Stimulated activated CD4-positive, alpha-beta T cell treated with anti-CD3 and anti-CD28 coated beads, TNF-alpha, amount 100 ng/mL, for 48 hours (primary cell): Measurements from ENCODE around the gene STK32C.
"Not testable (repeated sequence)": the region's sequence is repeated elsewhere in the genome, so short reads cannot be mapped to it uniquely, and the experiment has no call there.

Source experiments
- DNase-seq, 3 donors: peaks; one replicate each; pipeline ENCODE4 v3.0.0-alpha.2; 2020; ENCODE audit warnings: low read depth in 3 of 3

Gene STK32C

GRCh38 chr10:132302421-132303310 lies 5.1 kb downstream of the STK32C start:
- DNase-seq = no peak

DNA sequence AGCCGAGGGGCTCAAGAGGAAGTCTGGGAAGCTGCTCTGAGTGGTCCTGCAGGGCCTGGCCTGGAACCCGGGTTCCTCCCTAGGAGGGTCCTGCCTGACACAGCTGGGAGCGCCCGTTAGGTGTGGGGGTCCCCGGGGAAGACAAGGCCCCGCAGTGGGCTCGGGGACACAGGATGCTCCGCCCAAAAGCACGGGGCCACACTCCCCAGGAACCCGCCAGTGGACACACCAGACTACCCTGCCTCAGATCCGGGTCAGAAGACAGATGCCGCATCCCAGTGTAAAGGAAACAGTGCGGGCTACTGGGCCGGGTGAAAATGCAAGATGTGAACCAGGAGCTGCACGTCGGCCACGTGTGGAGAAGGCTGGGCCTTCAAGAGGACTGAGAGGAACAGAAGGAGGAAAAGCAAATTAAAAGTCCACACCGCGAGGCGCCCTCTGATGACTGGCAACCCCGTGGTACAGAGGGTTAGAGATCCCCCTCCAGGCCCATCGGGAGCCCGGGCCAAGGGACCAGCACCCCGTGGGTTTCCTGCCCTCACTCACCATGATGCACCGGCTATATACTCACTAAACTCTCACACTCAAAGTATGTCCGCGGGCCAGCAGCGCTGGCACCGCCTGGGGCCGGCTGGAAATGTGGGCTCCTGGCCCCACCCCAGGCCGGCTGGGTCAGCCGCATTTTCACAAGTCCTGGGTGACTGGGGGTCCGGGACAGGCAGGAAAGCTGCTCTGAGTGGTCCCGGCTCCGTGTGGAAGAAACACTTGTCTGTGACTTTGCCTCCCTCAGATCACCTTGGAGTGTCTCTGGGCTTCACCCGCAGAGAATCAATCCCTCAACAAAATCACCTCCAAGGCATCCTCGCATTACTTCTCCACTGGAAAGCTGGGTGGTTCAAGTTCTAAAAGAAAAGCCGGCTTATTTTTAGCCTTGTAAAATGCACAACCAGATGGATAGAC lies 6.1 kb downstream of the STK32C start:
- DNase-seq = no peak

GRCh38 chr10:132300582-132300981 lies 7.2 kb downstream of the STK32C start:
- no peak for DNase-seq

DNA sequence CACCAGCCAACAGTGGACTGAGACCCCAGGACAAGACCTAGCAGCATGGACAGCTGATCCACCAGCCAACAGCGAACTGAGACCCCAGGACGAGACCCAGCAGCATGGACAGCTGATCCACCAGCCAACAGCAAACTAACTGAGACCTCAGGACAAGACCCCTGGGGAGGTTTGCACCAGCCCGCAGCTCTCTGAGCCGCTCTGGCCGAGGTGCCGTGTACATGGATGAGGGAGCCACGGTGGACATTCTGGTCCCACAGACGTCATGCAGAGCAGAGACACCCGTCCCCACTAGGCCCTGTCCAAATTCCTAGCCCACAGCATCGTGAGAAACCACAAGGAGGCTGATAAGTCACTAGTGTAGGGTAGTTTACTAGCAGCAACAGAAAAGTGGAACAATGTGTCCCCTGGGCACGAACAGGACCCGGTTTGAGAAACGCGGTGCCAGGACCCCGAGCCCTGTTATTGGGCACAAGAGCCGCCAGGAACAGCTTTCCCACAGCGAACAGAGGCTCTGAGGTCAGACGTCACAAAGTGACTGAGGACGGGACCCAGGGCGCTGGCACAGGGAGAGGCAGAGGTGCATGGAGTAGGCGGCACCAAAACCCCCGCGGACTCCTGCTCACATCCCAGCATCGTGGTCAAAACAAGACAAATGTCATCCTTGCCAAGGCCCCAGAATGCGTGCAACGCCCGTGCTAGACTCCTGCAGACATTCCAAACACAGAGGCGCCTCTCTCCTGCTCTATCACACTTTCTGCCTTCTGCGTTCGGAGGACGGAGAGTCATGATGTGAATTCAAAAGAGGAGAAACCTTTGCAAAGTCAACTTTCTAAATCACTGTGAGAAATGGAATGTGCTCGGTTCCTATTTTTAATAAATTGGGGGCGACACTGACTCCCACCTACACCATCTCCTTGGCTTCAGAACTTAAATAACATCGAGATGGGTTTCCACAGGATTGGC lies 8.1 kb downstream of the STK32C start:
- no peak for DNase-seq

DNA sequence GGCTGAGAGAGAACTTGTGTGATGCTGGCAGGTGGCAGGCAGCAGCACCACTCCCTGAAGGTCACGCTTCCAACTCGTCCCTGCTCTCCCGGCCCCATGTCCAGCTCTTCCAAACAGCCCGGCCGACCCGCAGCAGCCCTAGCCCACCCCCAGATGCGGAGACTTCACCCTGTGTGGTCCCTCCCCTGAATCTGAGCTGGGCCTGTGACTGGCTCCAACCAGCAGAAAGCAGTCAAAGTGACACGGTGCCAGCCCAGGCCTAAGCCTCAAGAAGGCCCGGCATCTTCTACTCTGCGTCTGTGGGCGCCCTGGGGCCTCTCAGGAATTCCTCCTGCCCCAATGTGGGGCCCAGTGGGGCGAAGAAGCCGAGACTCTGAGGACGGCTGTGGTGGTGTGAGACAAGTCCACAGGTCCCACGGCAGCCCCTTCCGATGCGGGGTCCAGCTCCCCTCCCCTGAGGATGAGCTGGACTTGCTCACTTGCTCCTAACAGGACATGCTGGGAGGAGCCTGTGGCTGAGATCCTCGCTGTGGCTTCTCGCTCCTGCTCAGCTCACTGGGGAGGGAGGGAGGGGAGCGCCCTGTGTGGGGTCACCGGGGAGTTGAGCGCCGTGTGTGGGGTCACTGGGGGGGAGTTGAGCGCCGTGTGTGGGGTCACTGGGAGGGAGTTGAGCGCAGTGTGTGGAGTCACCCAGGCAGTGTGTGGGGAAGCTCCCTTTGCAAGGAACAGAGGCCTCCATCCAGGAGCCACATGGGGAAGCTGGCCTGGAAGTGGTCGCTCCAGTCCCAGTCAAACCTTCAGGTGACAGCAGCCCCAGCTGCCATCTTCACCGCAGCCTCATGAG lies 9.5 kb downstream of the STK32C start:
- DNase-seq = no peak

GRCh38 chr10:132297526-132297925 lies 10.2 kb downstream of the STK32C start:
- no peak for DNase-seq

DNA sequence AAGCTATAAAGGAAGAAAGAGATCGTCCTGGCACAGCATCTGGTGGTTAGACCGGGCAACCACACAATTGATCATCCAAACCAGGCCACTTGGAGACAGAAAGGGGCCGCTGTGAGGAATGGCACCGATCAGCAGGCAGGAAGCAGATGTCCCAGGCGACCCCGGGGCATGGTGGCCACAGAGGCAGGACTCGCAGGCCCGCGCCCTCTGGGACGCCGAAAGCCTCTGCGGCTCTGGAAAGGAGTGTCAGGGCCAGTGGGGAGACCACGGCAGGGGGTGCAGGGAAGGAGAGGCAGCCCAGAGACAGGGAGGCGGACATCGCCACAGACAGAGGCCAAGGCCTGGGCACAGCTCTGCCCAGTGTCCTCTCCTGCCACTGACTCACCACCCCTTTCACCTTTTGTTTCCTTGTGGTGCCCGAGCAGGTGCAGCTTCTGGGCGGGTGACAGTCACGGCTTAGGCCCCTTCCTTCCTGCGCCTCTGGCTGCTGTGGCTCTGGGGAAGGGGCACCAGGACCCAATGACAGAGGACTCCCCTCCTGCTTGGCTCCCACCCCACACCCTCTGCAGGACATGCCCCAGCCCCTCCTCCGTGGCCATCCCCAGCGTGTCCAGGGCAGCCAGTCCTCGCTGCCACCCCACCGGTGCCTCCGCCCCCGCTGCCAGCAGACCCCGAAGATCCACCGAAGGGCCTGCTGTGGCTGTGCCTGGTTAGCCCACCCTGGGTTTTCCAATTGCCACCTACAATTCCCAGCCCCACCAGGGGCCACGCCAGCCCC lies 10.9 kb downstream of the STK32C start:
- DNase-seq = no peak

DNA sequence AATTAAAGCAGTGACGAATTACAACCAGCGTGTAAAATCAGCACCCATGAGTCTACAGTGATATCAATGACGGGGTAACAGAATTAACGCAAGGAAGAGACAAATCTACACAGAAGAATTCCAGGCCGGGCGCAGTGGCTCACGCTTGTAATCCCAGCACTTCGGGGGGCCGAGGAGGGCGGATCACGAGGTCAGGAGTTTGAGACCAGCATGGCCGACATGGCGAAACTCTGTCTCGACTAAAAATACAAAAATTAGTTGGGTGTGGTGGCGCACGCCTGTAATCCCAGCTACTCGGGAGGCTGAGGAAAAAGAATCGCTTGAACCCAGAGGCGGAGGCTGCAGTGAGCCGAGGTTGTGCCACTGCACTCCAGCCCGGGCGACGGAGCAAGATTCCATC lies 12.3 kb downstream of the STK32C start:
- DNase-seq = not testable (repeated sequence)

DNA sequence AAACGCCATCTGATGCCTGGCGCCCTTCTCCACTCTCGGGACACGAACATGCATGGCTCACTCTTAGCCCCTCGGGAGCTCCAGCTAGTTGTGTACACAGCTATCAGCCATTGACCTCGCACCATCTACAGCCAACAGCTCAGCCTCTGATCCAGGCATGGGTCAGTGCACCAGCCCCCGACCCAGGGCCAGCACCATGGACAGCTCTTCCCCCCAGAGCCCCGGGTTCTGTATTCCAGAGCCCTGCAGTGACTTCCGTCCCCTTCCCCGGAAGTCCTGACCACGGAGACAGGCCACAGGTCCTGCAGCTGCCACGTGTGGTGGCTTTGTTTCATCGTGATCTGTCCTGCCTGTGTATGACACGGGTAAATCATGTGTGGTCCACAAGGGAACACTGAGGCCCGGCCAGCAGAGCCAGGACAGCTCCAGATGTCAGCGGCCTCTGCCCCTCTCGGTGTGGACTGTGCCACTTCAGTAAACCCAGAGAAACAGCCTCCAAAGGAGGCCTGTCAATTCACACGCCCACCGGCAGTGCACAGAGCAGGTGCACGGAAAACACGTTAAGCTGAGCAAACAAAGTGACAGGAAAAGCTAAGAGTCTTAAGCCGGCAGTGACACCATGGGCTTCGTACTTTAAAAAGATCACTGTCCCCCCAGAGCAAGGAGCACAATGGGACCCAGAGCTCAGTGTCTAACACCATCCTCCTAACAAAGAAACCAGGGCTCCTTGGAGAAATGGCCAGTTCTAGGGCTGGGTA lies 13.0 kb downstream of the STK32C start:
- no peak for DNase-seq

DNA sequence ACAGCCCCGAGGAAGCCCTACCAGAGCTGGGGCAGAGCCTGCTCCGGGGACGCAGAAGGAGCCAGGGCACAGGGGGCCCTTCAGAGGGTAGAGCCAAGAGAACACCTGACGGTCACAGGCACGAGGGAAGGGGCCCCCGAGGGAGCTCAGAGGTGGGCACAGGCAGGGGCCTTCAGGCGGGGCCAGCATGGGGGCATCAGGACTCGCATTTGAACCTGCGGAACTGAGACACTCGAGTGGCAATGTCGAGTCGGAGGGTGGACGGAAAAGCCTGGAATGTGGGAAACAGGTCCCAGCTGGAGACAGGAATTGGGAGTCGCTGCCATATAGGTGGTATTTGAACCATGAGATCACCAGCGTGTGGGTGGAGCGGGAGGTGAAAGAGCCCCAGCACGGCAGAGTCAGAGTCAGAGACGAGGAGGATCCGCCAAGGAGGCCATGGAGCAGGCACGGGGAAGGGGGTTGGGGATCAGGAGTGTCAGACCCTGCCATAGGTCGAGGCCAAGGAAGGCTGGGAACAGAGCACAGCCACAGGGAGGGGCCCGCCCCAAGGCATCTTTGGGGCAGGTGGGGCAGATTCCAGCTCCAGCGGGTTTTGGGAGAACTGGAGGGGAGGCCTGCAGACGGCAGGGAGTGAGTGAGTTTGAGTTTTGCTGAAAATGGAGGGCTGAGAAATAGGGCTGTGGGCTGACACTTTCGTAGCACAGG lies 13.8 kb downstream of the STK32C start:
- DNase-seq = no peak

DNA sequence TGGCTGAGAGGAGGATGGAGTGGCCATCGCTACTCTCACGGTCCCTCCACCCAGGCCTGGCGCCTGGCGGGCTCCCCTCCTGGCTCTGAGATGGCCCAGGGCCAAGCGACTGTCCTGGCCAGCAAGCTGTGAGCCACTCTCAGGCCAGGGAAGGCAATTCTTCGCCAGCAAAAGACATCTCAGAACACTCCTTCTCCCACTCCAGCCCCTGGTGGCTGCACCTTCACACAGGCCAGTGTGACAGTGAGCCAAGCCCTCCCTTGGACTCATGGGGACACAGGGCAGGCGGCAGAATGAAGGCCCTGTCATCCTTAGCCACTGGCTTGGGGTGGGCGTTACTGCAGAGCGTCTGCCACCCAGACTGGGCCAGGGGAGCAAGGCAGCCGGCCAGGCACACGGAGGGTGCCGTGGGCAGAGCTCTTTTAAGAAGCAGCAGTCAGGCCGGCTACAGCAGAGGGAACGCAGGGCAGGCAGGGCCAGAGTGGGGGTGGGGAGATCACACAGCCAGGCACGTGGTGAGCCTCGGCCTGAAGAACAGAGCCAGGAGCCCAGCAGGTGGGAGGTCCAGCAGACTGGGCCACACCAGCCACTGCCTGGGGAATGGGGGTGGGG lies 14.4 kb downstream of the STK32C start:
- no peak for DNase-seq

DNA sequence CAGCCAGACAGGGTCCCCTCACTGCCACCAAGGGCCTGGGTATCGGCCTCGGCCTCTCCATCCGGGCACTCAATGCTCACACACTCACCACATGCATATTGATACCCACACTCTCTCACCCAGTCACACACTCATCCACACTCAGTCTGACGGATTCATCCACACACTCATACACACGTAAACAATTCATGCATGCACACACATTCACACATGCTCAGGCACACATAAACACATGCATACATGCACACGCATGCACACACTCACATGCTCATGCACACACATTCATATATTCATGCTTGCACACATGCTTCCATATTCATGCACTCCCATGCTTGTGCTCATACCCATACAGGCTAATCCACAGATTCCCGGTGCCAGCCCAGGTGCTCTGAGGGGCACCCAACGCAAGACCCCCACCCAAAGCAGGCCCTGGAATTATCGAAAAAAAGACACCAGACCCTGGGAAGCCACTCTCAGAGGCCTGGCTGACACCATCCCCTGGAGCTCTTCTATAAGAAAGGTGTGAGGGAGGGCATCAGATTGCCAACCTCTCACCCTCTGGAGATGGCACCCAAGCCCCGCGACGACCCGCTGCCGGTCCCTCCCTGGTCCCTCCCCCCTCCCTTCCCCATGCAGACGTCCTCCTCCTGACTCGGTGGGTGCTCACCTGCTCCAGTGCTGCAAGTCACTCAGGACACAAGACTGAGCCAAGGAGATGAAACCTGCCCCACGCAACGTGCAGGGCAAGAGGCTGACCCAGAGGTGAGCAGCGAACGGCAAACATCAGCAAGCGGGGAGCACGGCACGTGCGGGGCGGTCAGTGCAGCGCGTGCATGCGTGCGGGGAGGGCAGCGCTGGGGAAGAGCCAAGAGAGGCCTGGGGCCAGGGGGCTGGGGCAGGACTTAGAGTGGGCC lies 15.2 kb downstream of the STK32C start:
- DNase-seq = no peak

- DNase-seq = no peak
These were observed 15.9 kb downstream of the STK32C start for GRCh38 chr10:132291826-132292225.

- no peak for DNase-seq
These were observed 17.1 kb downstream of the STK32C start for GRCh38 chr10:132290631-132291030.

DNA sequence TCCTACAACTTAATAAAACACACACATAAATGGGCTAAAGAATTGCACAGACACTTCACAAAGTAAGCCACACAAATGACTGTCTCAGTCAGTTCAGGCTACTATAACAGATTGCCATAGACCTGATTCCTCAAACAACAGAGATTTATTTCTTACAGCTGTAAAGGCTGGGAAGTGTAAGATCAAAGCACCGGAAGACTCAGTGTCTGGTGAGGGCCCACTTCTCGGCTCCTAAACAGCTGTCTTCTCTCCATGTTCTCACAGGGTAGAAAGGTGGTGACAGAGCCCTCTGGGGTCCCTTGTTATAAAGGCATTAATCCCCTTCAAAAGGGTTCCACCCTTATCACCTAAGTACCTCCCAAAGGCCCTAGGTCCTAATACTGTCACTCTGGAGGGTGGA lies 18.3 kb downstream of the STK32C start:
- DNase-seq = no peak

DNA sequence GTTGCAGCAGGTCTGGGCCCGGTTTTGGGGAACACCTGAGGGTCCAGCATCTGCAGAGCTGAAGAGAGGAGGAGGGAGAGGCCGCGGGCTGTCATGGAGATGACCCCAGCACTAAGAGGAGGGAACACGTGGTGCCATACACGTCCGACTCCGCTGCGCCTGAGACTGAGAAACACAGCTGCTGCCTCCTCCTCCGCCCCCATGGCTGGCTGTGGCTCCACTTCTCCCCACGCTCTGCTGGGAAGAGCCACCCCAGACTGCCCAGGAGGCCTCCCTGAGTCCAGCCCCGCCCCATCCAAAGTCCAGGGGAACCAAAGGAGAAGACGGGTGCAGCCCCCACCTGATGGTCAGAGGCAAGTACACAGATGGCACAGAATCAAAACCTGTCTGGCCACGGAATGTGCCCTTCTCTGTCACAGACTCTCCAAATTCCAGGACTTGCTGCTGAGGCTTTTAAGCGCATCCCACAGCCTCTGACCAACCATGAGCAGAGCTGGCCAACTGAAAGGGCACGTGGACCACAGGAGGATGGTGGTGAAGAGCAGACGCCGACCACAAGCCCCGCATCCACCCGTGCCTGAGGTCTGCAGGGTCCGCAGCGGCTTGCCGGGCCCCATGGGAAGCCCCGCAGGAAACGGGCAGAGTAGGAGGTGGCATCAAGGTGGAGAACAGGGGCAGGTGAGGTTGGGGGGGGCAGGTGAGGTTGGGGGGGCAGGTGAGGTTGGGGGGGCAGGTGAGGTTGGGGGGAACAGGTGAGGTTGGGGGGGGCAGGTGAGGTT lies 24.0 kb downstream of the STK32C start:
- no peak for DNase-seq
